Measurements from ENCODE around the gene WASHC3. TPM values are rescaled to one million over a fixed set of nuclear protein-coding genes. Genes with fewer than 3 reads are reported as not detected.

Gene WASHC3
- total RNA-seq, 1 donor from 2014 or later: 49.4 TPM

DNA sequence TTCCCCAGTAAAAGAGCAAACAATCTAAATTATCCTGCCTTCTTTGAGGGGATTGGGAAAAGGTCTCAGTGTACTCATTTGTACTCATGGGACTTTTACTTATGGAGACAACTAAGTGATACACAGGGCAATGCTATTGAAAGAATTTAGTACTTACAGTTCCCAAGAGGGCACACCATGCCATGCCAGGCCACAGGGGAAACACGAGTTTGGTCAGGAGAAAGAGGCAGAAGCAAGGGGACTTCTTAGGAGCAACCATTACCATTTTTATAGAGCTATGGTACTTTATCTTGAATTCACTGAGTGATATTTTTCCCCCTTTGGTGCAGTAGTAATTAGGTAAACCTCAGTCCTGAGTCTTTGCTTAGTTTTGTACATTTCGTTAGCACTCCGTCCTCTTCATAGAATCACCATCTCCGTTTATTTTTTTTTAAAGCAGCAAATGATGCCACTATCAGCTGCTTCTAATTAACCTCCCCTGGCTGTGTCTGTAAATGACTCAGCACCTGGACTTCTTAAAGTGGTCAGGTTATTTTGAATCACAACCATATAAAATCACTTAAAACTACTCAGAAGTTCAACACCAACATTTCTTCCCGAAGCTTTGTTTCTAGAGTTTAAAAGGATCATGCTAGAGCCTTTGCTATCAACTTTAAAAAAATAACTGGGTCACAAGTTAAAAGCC is 5.9 kb upstream of the WASHC3 start:
- DNase-seq (ENCODE audit: extremely low spot score in 2 of 2): no peak
- intact Hi-C loops (cut with DNase I): no loop called here

DNA sequence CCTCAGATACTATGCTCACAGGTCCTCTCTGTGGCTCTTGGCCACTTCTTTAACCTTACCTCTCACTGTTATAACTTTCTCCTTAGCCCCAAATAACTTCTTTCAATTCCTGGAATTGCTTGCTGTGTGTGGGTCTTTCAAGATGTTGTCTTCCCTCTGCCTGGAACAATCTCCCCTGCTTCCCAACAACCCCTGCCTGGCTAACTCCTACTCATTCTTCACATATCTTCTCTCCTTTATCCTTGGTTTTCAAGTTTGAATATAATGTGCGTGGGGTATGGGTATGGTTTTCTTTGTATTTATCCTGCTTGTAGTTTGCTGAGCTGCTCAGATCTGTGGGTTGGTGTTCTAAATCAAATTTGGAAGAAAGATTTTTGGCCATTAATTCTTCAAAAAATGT is 2.7 kb upstream of the WASHC3 start:
- no peak overlapping the region for H3K4me3 ChIP-seq
- no peaks in the 10 kb centered on the region for H3K36me3 ChIP-seq
- no peaks in the 10 kb centered on the region for H3K9me3 ChIP-seq
- no peak overlapping the region for H3K27ac ChIP-seq
- intact Hi-C loops (cut with DNase I): no loop called here
- peaks cover under 1% of the 10 kb centered on the region for H3K4me1 ChIP-seq
- DNase-seq (ENCODE audit: extremely low spot score in 2 of 2): no peak
- TF ChIP-seq, protein P1, sequence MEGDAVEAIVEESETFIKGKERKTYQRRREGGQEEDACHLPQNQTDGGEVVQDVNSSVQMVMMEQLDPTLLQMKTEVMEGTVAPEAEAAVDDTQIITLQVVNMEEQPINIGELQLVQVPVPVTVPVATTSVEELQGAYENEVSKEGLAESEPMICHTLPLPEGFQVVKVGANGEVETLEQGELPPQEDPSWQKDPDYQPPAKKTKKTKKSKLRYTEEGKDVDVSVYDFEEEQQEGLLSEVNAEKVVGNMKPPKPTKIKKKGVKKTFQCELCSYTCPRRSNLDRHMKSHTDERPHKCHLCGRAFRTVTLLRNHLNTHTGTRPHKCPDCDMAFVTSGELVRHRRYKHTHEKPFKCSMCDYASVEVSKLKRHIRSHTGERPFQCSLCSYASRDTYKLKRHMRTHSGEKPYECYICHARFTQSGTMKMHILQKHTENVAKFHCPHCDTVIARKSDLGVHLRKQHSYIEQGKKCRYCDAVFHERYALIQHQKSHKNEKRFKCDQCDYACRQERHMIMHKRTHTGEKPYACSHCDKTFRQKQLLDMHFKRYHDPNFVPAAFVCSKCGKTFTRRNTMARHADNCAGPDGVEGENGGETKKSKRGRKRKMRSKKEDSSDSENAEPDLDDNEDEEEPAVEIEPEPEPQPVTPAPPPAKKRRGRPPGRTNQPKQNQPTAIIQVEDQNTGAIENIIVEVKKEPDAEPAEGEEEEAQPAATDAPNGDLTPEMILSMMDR (IDR thresholded peaks at IDR 0.05): no peak
- TF ChIP-seq POLR2A (IDR thresholded peaks at IDR 0.05): no peak
- no peak for TF ChIP-seq POLR2AphosphoS5 (IDR thresholded peaks at IDR 0.05; ENCODE audit: insufficient read depth in 1 of 2, low read depth in 1 of 2)
- no peaks in the 10 kb centered on the region for H3K27me3 ChIP-seq

More for the DNA sequence above, 5.9 kb upstream of the WASHC3 start:
- Histone ChIP-seq H3K4me3 (no peak overlapping the region), H3K4me1 (peaks cover 13% of the 10 kb centered on the region), H3K36me3 (no peaks in the 10 kb centered on the region), H3K27me3 (no peaks in the 10 kb centered on the region), H3K27ac (no peak overlapping the region), H3K9me3 (no peaks in the 10 kb centered on the region)
- TF ChIP-seq POLR2A (IDR thresholded peaks at IDR 0.05) (no peak), POLR2AphosphoS5 (IDR thresholded peaks at IDR 0.05; ENCODE audit: insufficient read depth in 1 of 2, low read depth in 1 of 2) (no peak)
- TF ChIP-seq, protein P1 (IDR thresholded peaks at IDR 0.05): no peak

DNA sequence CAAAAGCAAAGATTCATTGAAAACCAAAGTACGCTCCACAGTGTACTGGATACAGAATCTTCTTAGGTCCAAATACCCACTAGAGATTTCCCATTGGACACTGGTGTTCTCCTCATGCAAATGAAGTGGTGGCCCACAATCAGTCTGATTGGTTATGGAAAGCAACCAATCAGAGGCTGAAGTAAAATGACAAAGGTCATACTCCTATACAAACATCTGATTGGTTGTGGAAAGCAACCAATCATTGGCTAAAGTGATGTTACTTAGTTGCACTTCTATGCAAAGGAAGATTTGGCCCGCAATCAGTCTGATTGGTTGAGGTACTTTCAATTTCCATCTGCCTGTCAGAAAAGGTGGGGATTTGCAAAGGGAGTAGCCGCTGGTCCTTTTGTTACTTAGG is 1.3 kb upstream of the WASHC3 start:
- Histone ChIP-seq H3K4me3 (no peak overlapping the region), H3K4me1 (no peaks in the 10 kb centered on the region), H3K9me3 (no peaks in the 10 kb centered on the region), H3K27ac (no peak overlapping the region), H3K36me3 (no peaks in the 10 kb centered on the region), H3K27me3 (no peaks in the 10 kb centered on the region)
- no peak for DNase-seq (ENCODE audit: extremely low spot score in 2 of 2)
- TF ChIP-seq POLR2A (IDR thresholded peaks at IDR 0.05) (no peak), POLR2AphosphoS5 (IDR thresholded peaks at IDR 0.05; ENCODE audit: insufficient read depth in 1 of 2, low read depth in 1 of 2) (no peak)
- TF ChIP-seq, protein P1 (IDR thresholded peaks at IDR 0.05): no peak
- intact Hi-C loops (cut with DNase I): no loop called here

DNA sequence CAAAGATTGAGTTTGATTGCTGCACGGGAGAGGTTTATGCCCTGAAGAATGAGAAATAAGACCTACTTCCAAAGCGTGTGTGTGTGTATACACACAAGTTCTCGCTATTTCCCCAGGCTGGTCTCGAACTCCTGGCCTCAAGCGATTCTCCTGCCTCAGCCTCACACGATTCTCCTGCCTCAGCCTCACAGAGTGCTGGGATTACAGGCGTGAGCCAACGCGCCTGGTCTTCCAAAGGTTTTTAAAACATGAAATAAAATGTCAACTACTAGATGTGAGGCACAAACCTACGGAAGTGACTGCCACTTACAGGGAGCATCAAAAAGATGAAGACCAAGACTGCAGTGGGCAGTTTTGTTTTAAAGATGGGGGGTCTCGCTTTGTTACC is 622 bp upstream of the WASHC3 start:
- H3K4me3 ChIP-seq: peak overlapping the region; percentile 78 to 85
- intact Hi-C loops (cut with DNase I): no loop called here
- H3K9me3 ChIP-seq: no peaks in the 10 kb centered on the region

More for the DNA sequence above, 622 bp upstream of the WASHC3 start:
- no peak for DNase-seq (ENCODE audit: extremely low spot score in 2 of 2)
- Histone ChIP-seq H3K36me3 (peaks cover 0 to under 1% of the 10 kb centered on the region in 2 donors), H3K27ac (peak overlapping the region; percentile 86), H3K27me3 (no peaks in the 10 kb centered on the region), H3K4me1 (no peaks in the 10 kb centered on the region)
- TF ChIP-seq, protein P1 (IDR thresholded peaks at IDR 0.05): no peak
- TF ChIP-seq POLR2AphosphoS5 (IDR thresholded peaks at IDR 0.05; ENCODE audit: insufficient read depth in 1 of 2, low read depth in 1 of 2) (no peak), POLR2A (IDR thresholded peaks at IDR 0.05) (no peak)
